SJSA1 (cell line): ENCODE measurements around the gene TSC22D1. TPM values are rescaled to one million over a fixed set of nuclear protein-coding genes. Genes with fewer than 3 reads are reported as not detected.
A peak's percentile ranks its signal among the peaks of the same experiment; 100 is the strongest.
"Not testable (repeated sequence)": the region's sequence is repeated elsewhere in the genome, so short reads cannot be mapped to it uniquely, and the experiment has no call there.

Experiments
- DNase-seq, 2 experiments: peaks; one replicate each; pipeline ENCODE4 v3.0.0-alpha.2; 2015 to 2020; ENCODE audit warnings: low spot score in 2 of 2, low read depth in 1 of 2
- H3K27ac ChIP-seq: fragments of 250-450 bp; sonication (Bioruptor Pico); 2 replicates; pipeline ENCODE4 v1.5.1; 2020; ENCODE audit warnings: mild to moderate bottlenecking, moderate library complexity
- H3K27me3 ChIP-seq: fragments of 250-450 bp; sonication (Bioruptor Pico); replicated peaks from 2 replicates; pipeline ENCODE4 v1.5.1; 2020; ENCODE audit warnings: mild to moderate bottlenecking, moderate library complexity
- H3K36me3 ChIP-seq: fragments of 250-450 bp; sonication (Bioruptor Pico); 2 replicates; pipeline ENCODE4 v1.5.1; 2020; ENCODE audit warnings: mild to moderate bottlenecking
- H3K4me1 ChIP-seq: fragments of 250-450 bp; sonication (Bioruptor Pico); replicated peaks from 2 replicates; pipeline ENCODE4 v1.6.1; 2021; ENCODE audit warnings: mild to moderate bottlenecking
- H3K4me3 ChIP-seq: fragments of 250-450 bp; sonication (Bioruptor Pico); 2 replicates; pipeline ENCODE4 v1.5.1; 2020; ENCODE audit warnings: mild to moderate bottlenecking
- H3K9me3 ChIP-seq: fragments of 250-450 bp; sonication (Bioruptor Pico); replicated peaks from 2 replicates; pipeline ENCODE4 v1.5.1; 2020; ENCODE audit warnings: mild to moderate bottlenecking
- total RNA-seq: library from RNA; depleted of rRNA; stranded (reverse); fragments of >200 nt; shearing (Covaris generic); gene quantifications from 2 replicates; pipeline ENCODE4 v1.2.3, GENCODE V29; 2014

TSC22D1 gene
- total RNA-seq, 1 experiment from 2014 or later: 54.9 TPM

GRCh38 chr13:44557986-44558385 is 18.1 kb downstream of the TSC22D1 start:
- no peak overlapping the region for H3K27ac ChIP-seq
- no peak for DNase-seq
- H3K27me3 ChIP-seq: no peaks in the 10 kb centered on the region
- no peak overlapping the region for H3K4me3 ChIP-seq
- 0 out of 2 replicates have a peak, but pooled peaks cover 3% of the 10 kb centered on the region for H3K36me3 ChIP-seq
- no peaks in the 10 kb centered on the region for H3K9me3 ChIP-seq
- no peaks in the 10 kb centered on the region for H3K4me1 ChIP-seq

GRCh38 chr13:44555207-44555606 is 20.9 kb downstream of the TSC22D1 start:
- Histone ChIP-seq H3K4me1 (no peaks in the 10 kb centered on the region), H3K4me3 (no peak overlapping the region), H3K36me3 (0 out of 2 replicates have a peak, but pooled peaks cover 7% of the 10 kb centered on the region), H3K9me3 (no peaks in the 10 kb centered on the region), H3K27ac (no peak overlapping the region), H3K27me3 (no peaks in the 10 kb centered on the region)
- DNase-seq: no peak

DNA sequence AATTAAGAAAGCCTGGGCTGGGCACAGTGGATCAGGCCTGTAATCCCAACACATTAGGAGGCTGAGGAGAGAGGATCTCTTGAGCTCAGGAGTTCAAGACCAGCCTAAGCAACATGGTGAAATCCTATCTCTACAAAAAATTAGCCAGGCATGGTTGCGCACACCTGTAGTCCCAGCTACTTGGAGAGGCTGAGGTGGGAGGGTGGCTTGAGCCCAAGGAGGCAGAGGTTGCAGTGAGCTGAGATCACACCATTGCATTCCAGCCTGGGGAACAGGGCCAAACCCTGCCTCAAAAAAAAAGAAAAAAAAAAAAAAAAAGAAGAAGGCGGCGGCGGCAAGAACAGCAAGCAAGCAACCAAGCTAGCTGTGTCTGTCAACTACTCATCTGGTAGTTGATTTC is 26.7 kb downstream of the TSC22D1 start:
- DNase-seq: no peak
- H3K9me3 ChIP-seq: no peaks in the 10 kb centered on the region
- H3K27me3 ChIP-seq: no peaks in the 10 kb centered on the region
- 0 out of 2 replicates have a peak, but pooled peaks cover 4% of the 10 kb centered on the region for H3K36me3 ChIP-seq
- H3K4me3 ChIP-seq: no peak overlapping the region
- no peak overlapping the region for H3K27ac ChIP-seq
- H3K4me1 ChIP-seq: no peaks in the 10 kb centered on the region

DNA sequence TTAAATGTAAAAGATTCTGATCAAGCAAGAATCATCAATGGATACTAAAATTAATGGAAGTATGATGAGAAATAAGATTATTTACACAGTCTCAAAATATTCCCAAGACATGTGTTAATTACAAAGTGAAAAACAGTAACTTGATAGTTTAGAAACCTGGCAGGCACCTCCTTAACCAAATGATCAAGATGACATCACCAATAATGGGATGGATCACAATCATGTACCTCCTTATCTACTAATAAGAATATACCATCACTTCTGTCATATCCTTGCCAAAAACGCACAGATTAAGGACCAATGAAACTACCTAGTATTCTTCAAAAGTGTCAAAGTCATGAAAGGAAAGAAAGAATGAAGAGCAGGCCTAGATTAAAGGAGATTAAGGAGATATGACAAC is 30.0 kb downstream of the TSC22D1 start:
- no peak overlapping the region for H3K27ac ChIP-seq

GRCh38 chr13:44543369-44543768 is 32.8 kb downstream of the TSC22D1 start:
- no peak for DNase-seq
- H3K27me3 ChIP-seq: no peaks in the 10 kb centered on the region

More for the DNA sequence above, 30.0 kb downstream of the TSC22D1 start:
- Histone ChIP-seq H3K36me3 (no peaks in the 10 kb centered on the region), H3K9me3 (no peaks in the 10 kb centered on the region), H3K27me3 (no peaks in the 10 kb centered on the region), H3K4me1 (no peaks in the 10 kb centered on the region), H3K4me3 (no peak overlapping the region)
- DNase-seq: no peak

DNA sequence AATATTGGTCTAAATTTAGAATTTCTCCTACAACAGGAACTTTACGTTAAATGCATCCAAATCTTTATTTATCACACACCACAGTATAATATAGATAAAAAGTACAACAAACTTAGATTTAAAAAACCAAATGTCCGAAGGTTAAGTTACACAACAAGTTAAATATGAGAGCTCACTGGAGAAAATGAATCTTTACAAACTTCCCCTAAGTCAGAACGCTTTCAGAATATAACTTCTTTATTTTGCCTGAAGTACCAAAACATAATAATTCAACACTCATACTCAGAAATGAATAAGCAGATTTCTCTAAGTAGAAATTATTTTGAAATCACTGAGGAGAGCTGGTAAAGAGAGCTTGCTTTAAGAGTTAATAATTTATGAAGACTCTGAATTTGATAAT is 33.8 kb downstream of the TSC22D1 start:
- Histone ChIP-seq H3K27me3 (no peaks in the 10 kb centered on the region), H3K27ac (no peak overlapping the region), H3K4me3 (no peak overlapping the region), H3K9me3 (no peaks in the 10 kb centered on the region), H3K36me3 (no peaks in the 10 kb centered on the region), H3K4me1 (no peaks in the 10 kb centered on the region)
- no peak for DNase-seq

More at GRCh38 chr13:44543369-44543768, 32.8 kb downstream of the TSC22D1 start:
- H3K9me3 ChIP-seq: no peaks in the 10 kb centered on the region
- H3K36me3 ChIP-seq: no peaks in the 10 kb centered on the region
- no peaks in the 10 kb centered on the region for H3K4me1 ChIP-seq
- no peak overlapping the region for H3K27ac ChIP-seq
- no peak overlapping the region for H3K4me3 ChIP-seq

DNA sequence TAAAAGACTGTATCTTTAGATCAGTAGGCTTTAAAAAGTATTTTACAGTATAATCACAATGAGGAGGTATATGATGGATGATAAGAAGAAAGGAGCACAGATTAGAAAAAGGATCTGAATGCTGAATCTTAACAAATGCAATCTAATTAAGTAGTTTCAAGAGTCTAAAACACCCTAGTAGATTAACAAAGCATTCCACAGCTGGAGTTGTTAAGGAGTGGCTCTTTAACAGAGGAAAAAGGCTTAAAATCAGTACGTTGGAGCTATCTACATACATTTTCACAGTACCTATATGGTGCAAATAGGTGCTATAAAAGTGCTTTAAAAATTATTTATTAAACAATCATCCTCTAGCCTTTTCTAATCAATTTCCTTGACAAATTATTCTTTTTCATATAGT is 34.5 kb downstream of the TSC22D1 start:
- no peak for DNase-seq
- Histone ChIP-seq H3K9me3 (no peaks in the 10 kb centered on the region), H3K36me3 (no peaks in the 10 kb centered on the region), H3K4me3 (no peak overlapping the region), H3K4me1 (no peaks in the 10 kb centered on the region), H3K27ac (no peak overlapping the region), H3K27me3 (no peaks in the 10 kb centered on the region)

- H3K4me3 ChIP-seq: no peak overlapping the region
- H3K36me3 ChIP-seq: no peaks in the 10 kb centered on the region
- no peaks in the 10 kb centered on the region for H3K9me3 ChIP-seq
- H3K27ac ChIP-seq: no peak overlapping the region
- no peaks in the 10 kb centered on the region for H3K27me3 ChIP-seq
- no peaks in the 10 kb centered on the region for H3K4me1 ChIP-seq
- no peak for DNase-seq
Observed at GRCh38 chr13:44540761-44541434, 35.2 kb downstream of the TSC22D1 start.

DNA sequence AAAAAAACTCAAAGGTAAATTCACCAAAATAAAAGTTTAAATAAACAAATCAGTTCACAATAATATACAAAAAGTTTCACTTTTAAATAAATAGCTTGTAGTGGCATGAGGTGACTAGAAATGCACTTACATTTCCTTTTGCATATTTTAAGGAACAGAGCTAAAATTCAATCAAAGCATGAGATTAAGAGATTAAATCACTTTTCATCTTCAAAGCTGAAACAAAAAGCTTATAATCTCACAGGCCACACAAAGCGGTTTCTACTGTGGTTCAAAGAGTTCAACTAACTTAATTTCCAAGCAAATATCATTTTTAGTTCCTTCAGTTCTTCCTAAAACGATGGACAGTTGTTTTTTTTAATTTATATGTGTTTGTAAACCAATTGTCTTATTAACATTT is 38.9 kb downstream of the TSC22D1 start:
- no peak overlapping the region for H3K27ac ChIP-seq
- H3K27me3 ChIP-seq: no peaks in the 10 kb centered on the region
- no peaks in the 10 kb centered on the region for H3K4me1 ChIP-seq
- H3K36me3 ChIP-seq: no peaks in the 10 kb centered on the region
- no peak for DNase-seq
- no peaks in the 10 kb centered on the region for H3K9me3 ChIP-seq
- no peak overlapping the region for H3K4me3 ChIP-seq

- peak; percentile 42 to 61 for DNase-seq
- Histone ChIP-seq H3K27me3 (no peaks in the 10 kb centered on the region), H3K4me3 (no peak overlapping the region), H3K9me3 (no peaks in the 10 kb centered on the region), H3K36me3 (no peaks in the 10 kb centered on the region), H3K27ac (peak overlapping the region; percentile 53), H3K4me1 (peaks cover 21% of the 10 kb centered on the region)
Observed at GRCh38 chr13:44523146-44524015, 52.7 kb downstream of the TSC22D1 start.

GRCh38 chr13:44519642-44520041 is 56.5 kb downstream of the TSC22D1 start:
- H3K9me3 ChIP-seq: no peaks in the 10 kb centered on the region
- H3K27ac ChIP-seq: no peak overlapping the region
- H3K27me3 ChIP-seq: no peaks in the 10 kb centered on the region
- no peak overlapping the region for H3K4me3 ChIP-seq
- H3K4me1 ChIP-seq: peaks cover 21% of the 10 kb centered on the region
- DNase-seq: no peak
- no peaks in the 10 kb centered on the region for H3K36me3 ChIP-seq

DNA sequence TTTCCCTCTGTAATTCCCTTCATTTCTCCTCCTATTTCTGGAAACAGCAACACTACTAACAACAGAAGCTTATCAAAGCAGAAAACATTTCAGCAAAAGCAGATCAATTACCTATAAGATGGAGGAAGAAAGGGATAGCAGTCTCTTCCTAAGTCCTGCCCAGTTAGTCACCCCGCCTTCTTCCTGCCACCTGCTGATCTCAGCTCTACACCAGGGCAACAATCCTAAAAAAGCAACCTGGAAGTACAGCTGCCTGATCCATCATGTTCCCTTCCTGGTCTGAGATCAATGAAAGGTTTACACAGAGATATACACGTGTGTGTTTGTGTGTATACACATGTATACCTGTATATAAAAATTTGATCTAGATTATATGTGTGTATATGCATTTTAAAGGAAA is 59.4 kb downstream of the TSC22D1 start:
- no peak overlapping the region for H3K27ac ChIP-seq
- H3K9me3 ChIP-seq: no peaks in the 10 kb centered on the region
- no peak overlapping the region for H3K4me3 ChIP-seq
- no peaks in the 10 kb centered on the region for H3K27me3 ChIP-seq
- no peaks in the 10 kb centered on the region for H3K36me3 ChIP-seq
- no peak for DNase-seq
- H3K4me1 ChIP-seq: peaks cover 1% of the 10 kb centered on the region; the same call in 1 of the 2 replicates

DNA sequence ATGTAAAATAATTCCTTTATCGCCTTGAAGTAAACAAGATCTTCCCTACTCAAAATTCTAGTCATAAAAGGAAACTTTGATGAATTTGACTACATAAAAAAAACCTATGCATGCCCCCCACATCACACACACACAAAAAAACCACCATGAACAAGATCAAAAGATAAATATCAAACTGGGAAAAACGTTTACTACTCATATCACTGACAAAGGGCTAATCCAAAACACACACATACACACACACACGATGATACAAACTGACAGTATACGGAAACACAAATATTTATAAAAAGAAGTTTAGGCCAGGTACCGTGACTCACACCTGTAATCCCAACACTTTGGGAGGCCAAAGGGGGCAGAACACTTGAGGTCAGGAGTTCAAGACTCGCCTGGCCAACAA is 61.9 kb downstream of the TSC22D1 start:
- Histone ChIP-seq H3K27ac (no peak overlapping the region), H3K4me1 (no peaks in the 10 kb centered on the region), H3K27me3 (no peaks in the 10 kb centered on the region), H3K4me3 (no peak overlapping the region), H3K36me3 (no peaks in the 10 kb centered on the region), H3K9me3 (no peaks in the 10 kb centered on the region)
- no peak for DNase-seq

GRCh38 chr13:44509853-44510252 is 66.3 kb downstream of the TSC22D1 start:
- H3K4me3 ChIP-seq, H3K27ac ChIP-seq, H3K36me3 ChIP-seq, H3K27me3 ChIP-seq, DNase-seq, H3K4me1 ChIP-seq, H3K9me3 ChIP-seq: not testable (repeated sequence)
